ENCODE results near the gene C2CD2.

Gene C2CD2

GRCh38 chr21:41845310-41846032 lies 108.3 kb downstream of the C2CD2 start:
- no peaks in the 10 kb centered on the region for H3K4me1 Mint-ChIP-seq (ENCODE audit: low read depth)
- H3K27ac Mint-ChIP-seq: no peak overlapping the region
- H3K36me3 Mint-ChIP-seq (ENCODE audit: low read depth): peaks cover 63% of the 10 kb centered on the region
- no peaks in the 10 kb centered on the region for H3K27me3 Mint-ChIP-seq
- no peak overlapping the region for H3K4me3 Mint-ChIP-seq
- peaks cover 8% of the 10 kb centered on the region for H3K9me3 Mint-ChIP-seq

GRCh38 chr21:41843584-41843983 lies 110.2 kb downstream of the C2CD2 start:
- Mint-ChIP-seq H3K27ac (no peak overlapping the region), H3K36me3 (ENCODE audit: low read depth) (peaks cover 74% of the 10 kb centered on the region)

GRCh38 chr21:41840880-41841279 lies 112.9 kb downstream of the C2CD2 start:
- Mint-ChIP-seq H3K27ac (no peak overlapping the region), H3K36me3 (ENCODE audit: low read depth) (peaks cover 73% of the 10 kb centered on the region), H3K27me3 (no peaks in the 10 kb centered on the region), H3K9me3 (peaks cover 8% of the 10 kb centered on the region), H3K4me1 (ENCODE audit: low read depth) (no peaks in the 10 kb centered on the region), H3K4me3 (no peak overlapping the region)

More at GRCh38 chr21:41843584-41843983, 110.2 kb downstream of the C2CD2 start:
- no peaks in the 10 kb centered on the region for H3K27me3 Mint-ChIP-seq
- peaks cover 8% of the 10 kb centered on the region for H3K9me3 Mint-ChIP-seq
- H3K4me1 Mint-ChIP-seq (ENCODE audit: low read depth): no peaks in the 10 kb centered on the region
- no peak overlapping the region for H3K4me3 Mint-ChIP-seq

GRCh38 chr21:41839387-41840000 lies 114.3 kb downstream of the C2CD2 start:
- H3K27me3 Mint-ChIP-seq: no peaks in the 10 kb centered on the region
- peaks cover 81% of the 10 kb centered on the region for H3K36me3 Mint-ChIP-seq (ENCODE audit: low read depth)
- peaks cover 8% of the 10 kb centered on the region for H3K9me3 Mint-ChIP-seq
- no peak overlapping the region for H3K27ac Mint-ChIP-seq
- no peak overlapping the region for H3K4me3 Mint-ChIP-seq
- H3K4me1 Mint-ChIP-seq (ENCODE audit: low read depth): no peaks in the 10 kb centered on the region

- H3K27me3 Mint-ChIP-seq: no peaks in the 10 kb centered on the region
- peaks cover 8% of the 10 kb centered on the region for H3K9me3 Mint-ChIP-seq
- no peak overlapping the region for H3K27ac Mint-ChIP-seq
- H3K36me3 Mint-ChIP-seq (ENCODE audit: low read depth): peaks cover 72% of the 10 kb centered on the region
- no peak overlapping the region for H3K4me3 Mint-ChIP-seq
- H3K4me1 Mint-ChIP-seq (ENCODE audit: low read depth): no peaks in the 10 kb centered on the region
Observed at GRCh38 chr21:41837756-41838297, 116.0 kb downstream of the C2CD2 start.

- Mint-ChIP-seq H3K9me3 (peaks cover 7% of the 10 kb centered on the region), H3K27ac (no peak overlapping the region), H3K4me1 (ENCODE audit: low read depth) (no peaks in the 10 kb centered on the region), H3K4me3 (no peak overlapping the region), H3K27me3 (no peaks in the 10 kb centered on the region), H3K36me3 (ENCODE audit: low read depth) (peaks cover 61% of the 10 kb centered on the region)
Observed at GRCh38 chr21:41836166-41837015, 117.4 kb downstream of the C2CD2 start.

GRCh38 chr21:41835711-41836154 lies 118.1 kb downstream of the C2CD2 start:
- Mint-ChIP-seq H3K36me3 (ENCODE audit: low read depth) (peaks cover 55% of the 10 kb centered on the region), H3K4me3 (no peak overlapping the region), H3K27ac (no peak overlapping the region), H3K27me3 (no peaks in the 10 kb centered on the region), H3K9me3 (peaks cover under 1% of the 10 kb centered on the region), H3K4me1 (ENCODE audit: low read depth) (no peaks in the 10 kb centered on the region)
